Fibroblast of lung (primary cell): ENCODE measurements around the gene MRPL4. TPM values are rescaled to one million over a fixed set of nuclear protein-coding genes. Genes with fewer than 3 reads are reported as not detected.

Experiments
- DNase-seq, 2 donors: peaks; one replicate each; pipeline versions ENCODE4 v3.0.0 to v3.0.0-alpha.2; 2010; ENCODE audit warnings: low read depth in 2 of 2
- H2AFZ ChIP-seq: 2 replicates; pipeline ENCODE4 v1.5.1; 2012; ENCODE audit warnings: low read length, control low read depth, inconsistent platforms
- H3K27ac ChIP-seq: 2 replicates; pipeline ENCODE4 v1.5.1; 2011; ENCODE audit warnings: low read length, control low read depth; ENCODE audit not compliant: insufficient read depth
- H3K27me3 ChIP-seq: 2 replicates; pipeline ENCODE4 v1.5.1; 2011; ENCODE audit warnings: mild to moderate bottlenecking, low read length; ENCODE audit not compliant: control insufficient read depth, insufficient read depth
- H3K36me3 ChIP-seq: 2 replicates; pipeline ENCODE4 v1.5.1; 2011; ENCODE audit warnings: low read length; ENCODE audit not compliant: control insufficient read depth, insufficient read depth
- H3K4me1 ChIP-seq: 2 replicates; pipeline ENCODE4 v1.5.1; 2011; ENCODE audit warnings: low read length; ENCODE audit not compliant: control insufficient read depth, insufficient read depth; ENCODE audit errors: extremely low read depth
- H3K4me2 ChIP-seq: 2 replicates; pipeline ENCODE4 v1.5.1; 2011; ENCODE audit warnings: low read length, control low read depth; ENCODE audit not compliant: insufficient read depth; ENCODE audit errors: extremely low read depth
- H3K4me3 ChIP-seq, 4 experiments: fragments of 200-600 bp in 1 of 4; sonication (generic) in 1 of 4; replicated peaks in 1 of 4; 2 replicates each; pipeline ENCODE4 v1.5.1; 2011 to 2016; ENCODE audit warnings: low read length in 4 of 4, low read depth in 3 of 4, mild to moderate bottlenecking in 3 of 4, control low read depth in 2 of 4, inconsistent platforms in 1 of 4, mixed read lengths in 1 of 4; ENCODE audit not compliant: insufficient read depth in 1 of 4; ENCODE audit errors: control extremely low read depth in 1 of 4
- H3K79me2 ChIP-seq: 2 replicates; pipeline ENCODE4 v1.5.1; 2012; ENCODE audit warnings: mild to moderate bottlenecking, low read length, inconsistent platforms; ENCODE audit not compliant: control insufficient read depth, insufficient read depth
- H3K9ac ChIP-seq: 2 replicates; pipeline ENCODE4 v1.5.1; 2011; ENCODE audit warnings: mild to moderate bottlenecking, low read length, control low read depth; ENCODE audit not compliant: insufficient read depth
- H3K9me3 ChIP-seq: 2 replicates; pipeline ENCODE4 v1.5.1; 2012; ENCODE audit warnings: low read depth, low read length; ENCODE audit not compliant: control insufficient read depth, insufficient read depth
- H4K20me1 ChIP-seq: 2 replicates; pipeline ENCODE4 v1.5.1; 2011; ENCODE audit warnings: low read length; ENCODE audit not compliant: control insufficient read depth, insufficient read depth; ENCODE audit errors: extremely low read depth
- CTCF ChIP-seq, 2 donors: IDR thresholded peaks in 1 of 2; conservative IDR thresholded peaks in 1 of 2; 1 replicate in 1 of 2; 2 replicates in 1 of 2; pipeline ENCODE4 v1.5.1; 2011 to 2012; ENCODE audit warnings: low read length in 2 of 2, control low read depth in 1 of 2, inconsistent platforms in 1 of 2, low read depth in 1 of 2, mild to moderate bottlenecking in 1 of 2
- EZH2 ChIP-seq: IDR thresholded peaks from 2 replicates; pipeline ENCODE4 v1.5.1; 2012; ENCODE audit warnings: low read length, control low read depth, mild to moderate bottlenecking; ENCODE audit errors: missing control alignments
- polyA plus RNA-seq, 2 donors: library from polyadenylated mRNA; depleted of rRNA in 1 of 2; stranded (reverse) in 1 of 2; unstranded in 1 of 2; fragments of >200 nt; gene quantifications; 2 replicates each; pipeline ENCODE4 v1.2.1, GENCODE V29; 2011 to 2012; ENCODE audit warnings: missing spikeins in 1 of 2
- total RNA-seq: library from RNA; depleted of rRNA; stranded (reverse); fragments of >200 nt; gene quantifications from 2 replicates; pipeline ENCODE4 v1.2.1, GENCODE V29; 2014

The MRPL4 gene
- total and polyA plus RNA-seq, 2 donors (not counting 1 experiment from before 2014, with no cell fraction given): 17.2 to 25.7 TPM

GRCh38 chr19:10268071-10268470, 16.1 kb downstream of the MRPL4 start:
- peaks cover 13% of the 10 kb centered on the region for H3K27me3 ChIP-seq
- H3K36me3 ChIP-seq: no peaks in the 10 kb centered on the region
- H3K4me3 ChIP-seq: no peak overlapping the region
- no peak overlapping the region for H3K4me2 ChIP-seq
- no peak overlapping the region for H2AFZ ChIP-seq
- peaks cover 7% of the 10 kb centered on the region for H3K4me1 ChIP-seq
- no peaks in the 10 kb centered on the region for H3K79me2 ChIP-seq
- no peak overlapping the region for H3K9ac ChIP-seq
- H3K9me3 ChIP-seq: no peaks in the 10 kb centered on the region
- H3K27ac ChIP-seq: no peak overlapping the region
- TF ChIP-seq EZH2 (no peak), CTCF (conservative IDR thresholded peaks at IDR 0.05 in 1 of 2, IDR thresholded peaks at IDR 0.05 in 1 of 2; ENCODE audit: low read depth in 1 of 2, low read length in 2 of 2) (no peak)
- DNase-seq: no peak
- H4K20me1 ChIP-seq: no peaks in the 10 kb centered on the region

- Histone ChIP-seq H3K9me3 (no peaks in the 10 kb centered on the region), H3K9ac (no peak overlapping the region), H3K36me3 (no peaks in the 10 kb centered on the region), H3K79me2 (no peaks in the 10 kb centered on the region), H3K4me2 (peak overlapping the region; percentile 62), H3K4me1 (peaks cover 7% of the 10 kb centered on the region), H2AFZ (no peak overlapping the region), H3K4me3 (peak overlapping the region in 1 of 4 experiments; percentile 61), H4K20me1 (no peaks in the 10 kb centered on the region), H3K27ac (no peak overlapping the region), H3K27me3 (peaks cover 13% of the 10 kb centered on the region)
- TF ChIP-seq EZH2 (no peak), CTCF (conservative IDR thresholded peaks at IDR 0.05 in 1 of 2, IDR thresholded peaks at IDR 0.05 in 1 of 2; ENCODE audit: low read depth in 1 of 2, low read length in 2 of 2) (peak; percentile 78 to 86)
- peak; percentile 62 to 66 for DNase-seq
Measured at GRCh38 chr19:10269333-10270179, 17.5 kb downstream of the MRPL4 start.

- H3K4me1 ChIP-seq: peaks cover 7% of the 10 kb centered on the region
- H3K4me3 ChIP-seq: peak overlapping the region in 2 of 4 experiments; percentile 2 to 61
- no peaks in the 10 kb centered on the region for H3K9me3 ChIP-seq
- TF ChIP-seq EZH2 (no peak), CTCF (conservative IDR thresholded peaks at IDR 0.05 in 1 of 2, IDR thresholded peaks at IDR 0.05 in 1 of 2; ENCODE audit: low read depth in 1 of 2, low read length in 2 of 2) (no peak)
- H3K27me3 ChIP-seq: peaks cover 13% of the 10 kb centered on the region
- no peak overlapping the region for H3K9ac ChIP-seq
- DNase-seq: no peak
- no peaks in the 10 kb centered on the region for H4K20me1 ChIP-seq
- H2AFZ ChIP-seq: peak overlapping the region; percentile 3
- peak overlapping the region; percentile 68 for H3K4me2 ChIP-seq
- H3K36me3 ChIP-seq: no peaks in the 10 kb centered on the region
- no peak overlapping the region for H3K27ac ChIP-seq
- no peaks in the 10 kb centered on the region for H3K79me2 ChIP-seq
Measured at GRCh38 chr19:10270180-10270615, 18.2 kb downstream of the MRPL4 start.
